ENCODE measurements around the gene IFRD2.
"Not testable (repeated sequence)": the region's sequence is repeated elsewhere in the genome, so short reads cannot be mapped to it uniquely, and the experiment has no call there.

The IFRD2 gene

GRCh38 chr3:50264383-50264963 lies 27.8 kb downstream of the IFRD2 start:
- FAIRE-seq: no peak

GRCh38 chr3:50263478-50264382 lies 28.5 kb downstream of the IFRD2 start:
- FAIRE-seq: no peak

GRCh38 chr3:50262778-50263177 lies 29.5 kb downstream of the IFRD2 start:
- no peak for FAIRE-seq

- not testable (repeated sequence) for FAIRE-seq
These were observed 30.0 kb downstream of the IFRD2 start for GRCh38 chr3:50262200-50262599.

GRCh38 chr3:50261505-50261904 lies 30.7 kb downstream of the IFRD2 start:
- no peak for FAIRE-seq

- no peak for FAIRE-seq
These were observed 31.2 kb downstream of the IFRD2 start for GRCh38 chr3:50260942-50261441.

GRCh38 chr3:50260027-50260941 lies 31.9 kb downstream of the IFRD2 start:
- FAIRE-seq: no peak

GRCh38 chr3:50259432-50260026 lies 32.7 kb downstream of the IFRD2 start:
- no peak for FAIRE-seq

GRCh38 chr3:50258979-50259378 lies 33.2 kb downstream of the IFRD2 start:
- no peak for FAIRE-seq

GRCh38 chr3:50258029-50258680 lies 34.1 kb downstream of the IFRD2 start:
- FAIRE-seq: no peak

GRCh38 chr3:50256978-50257890 lies 35.0 kb downstream of the IFRD2 start:
- no peak for FAIRE-seq

- no peak for FAIRE-seq
These were observed 37.0 kb downstream of the IFRD2 start for GRCh38 chr3:50255251-50255615.

- FAIRE-seq: no peak
These were observed 37.5 kb downstream of the IFRD2 start for GRCh38 chr3:50254577-50255250.

- FAIRE-seq: no peak
These were observed 41.0 kb downstream of the IFRD2 start for GRCh38 chr3:50251220-50251619.

GRCh38 chr3:50250514-50250913 lies 41.7 kb downstream of the IFRD2 start:
- FAIRE-seq: no peak

GRCh38 chr3:50249457-50249856 lies 42.8 kb downstream of the IFRD2 start:
- FAIRE-seq: no peak

GRCh38 chr3:50248387-50248786 lies 43.8 kb downstream of the IFRD2 start:
- FAIRE-seq: no peak

GRCh38 chr3:50246517-50246954 lies 45.7 kb downstream of the IFRD2 start:
- FAIRE-seq: no peak

GRCh38 chr3:50245831-50246516 lies 46.3 kb downstream of the IFRD2 start:
- FAIRE-seq: no peak

Measured in colon (tissue), 2 donors.